Measurements from ENCODE around the gene AGRN.
"Not testable (repeated sequence)": the region's sequence is repeated elsewhere in the genome, so short reads cannot be mapped to it uniquely, and the experiment has no call there.

DNA sequence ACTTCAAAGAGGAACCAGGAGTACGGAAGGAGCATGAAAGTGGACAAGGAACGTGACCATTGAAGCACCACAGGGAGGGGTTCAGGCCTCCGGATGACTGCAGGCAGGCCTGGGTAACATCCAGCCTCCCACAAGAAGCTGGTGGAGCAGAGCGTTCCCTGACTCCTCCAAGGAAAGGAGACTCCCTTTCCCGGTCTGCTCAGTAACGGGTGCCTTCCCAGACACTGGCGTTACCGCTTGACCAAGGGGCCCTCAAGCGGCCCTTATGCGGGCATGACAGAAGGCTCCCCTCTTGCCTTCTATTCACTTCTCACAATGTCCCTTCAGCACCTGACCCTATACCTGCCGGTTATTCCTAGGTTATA is 46.0 kb downstream of the AGRN start:
- TF ChIP-seq, protein P1, sequence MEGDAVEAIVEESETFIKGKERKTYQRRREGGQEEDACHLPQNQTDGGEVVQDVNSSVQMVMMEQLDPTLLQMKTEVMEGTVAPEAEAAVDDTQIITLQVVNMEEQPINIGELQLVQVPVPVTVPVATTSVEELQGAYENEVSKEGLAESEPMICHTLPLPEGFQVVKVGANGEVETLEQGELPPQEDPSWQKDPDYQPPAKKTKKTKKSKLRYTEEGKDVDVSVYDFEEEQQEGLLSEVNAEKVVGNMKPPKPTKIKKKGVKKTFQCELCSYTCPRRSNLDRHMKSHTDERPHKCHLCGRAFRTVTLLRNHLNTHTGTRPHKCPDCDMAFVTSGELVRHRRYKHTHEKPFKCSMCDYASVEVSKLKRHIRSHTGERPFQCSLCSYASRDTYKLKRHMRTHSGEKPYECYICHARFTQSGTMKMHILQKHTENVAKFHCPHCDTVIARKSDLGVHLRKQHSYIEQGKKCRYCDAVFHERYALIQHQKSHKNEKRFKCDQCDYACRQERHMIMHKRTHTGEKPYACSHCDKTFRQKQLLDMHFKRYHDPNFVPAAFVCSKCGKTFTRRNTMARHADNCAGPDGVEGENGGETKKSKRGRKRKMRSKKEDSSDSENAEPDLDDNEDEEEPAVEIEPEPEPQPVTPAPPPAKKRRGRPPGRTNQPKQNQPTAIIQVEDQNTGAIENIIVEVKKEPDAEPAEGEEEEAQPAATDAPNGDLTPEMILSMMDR (IDR thresholded peaks at IDR 0.05), result not testable (repeated sequence)
- TF ChIP-seq POLR2A (IDR thresholded peaks at IDR 0.05), result not testable (repeated sequence)
